ENCODE results near the gene CNDP2. TPM values are rescaled to one million over a fixed set of nuclear protein-coding genes. Genes with fewer than 3 reads are reported as not detected.

The CNDP2 gene
- total RNA-seq, 4 donors from 2014 or later = 29.5 to 82.8 (median 31.6) TPM

- DNase-seq (no peak), ATAC-seq (no peak)
- H3K36me3 ChIP-seq = no peaks in the 10 kb centered on the region
- H3K9me3 ChIP-seq = no peaks in the 10 kb centered on the region
- no peak overlapping the region for H3K27ac ChIP-seq
- in situ Hi-C loops (cut with MboI; ENCODE audit: low sequenced_read_pairs in 4 of 4) = no loop called here
- intact Hi-C loops (cut with DNase I; ENCODE audit: low total_unique reads) = no loop called here
- H3K4me3 ChIP-seq = no peak overlapping the region
- no peaks in the 10 kb centered on the region for H3K27me3 ChIP-seq
- H3K4me1 ChIP-seq = no peaks in the 10 kb centered on the region
- TF ChIP-seq CTCF (IDR thresholded peaks at IDR 0.05 in 4 of 5, conservative IDR thresholded peaks at IDR 0.05 in 1 of 5) (no peak), POLR2A (IDR thresholded peaks at IDR 0.05) (no peak)
These were observed 32.9 kb upstream of the CNDP2 start for GRCh38 chr18:74463254-74463653.

GRCh38 chr18:74463983-74464382 is 32.2 kb upstream of the CNDP2 start:
- ATAC-seq (no peak), DNase-seq (no peak)
- intact Hi-C loops (cut with DNase I; ENCODE audit: low total_unique reads) (no loop called here), in situ Hi-C loops (cut with MboI; ENCODE audit: low sequenced_read_pairs in 4 of 4) (no loop called here)
- H3K36me3 ChIP-seq = no peaks in the 10 kb centered on the region
- no peaks in the 10 kb centered on the region for H3K27me3 ChIP-seq
- TF ChIP-seq POLR2A (IDR thresholded peaks at IDR 0.05) = no peak
- no peak for TF ChIP-seq CTCF (IDR thresholded peaks at IDR 0.05 in 4 of 5, conservative IDR thresholded peaks at IDR 0.05 in 1 of 5)
- H3K9me3 ChIP-seq = no peaks in the 10 kb centered on the region
- H3K4me1 ChIP-seq = no peaks in the 10 kb centered on the region
- H3K27ac ChIP-seq = no peak overlapping the region
- no peak overlapping the region for H3K4me3 ChIP-seq

GRCh38 chr18:74465775-74466174 is 30.4 kb upstream of the CNDP2 start:
- intact Hi-C loops (cut with DNase I; ENCODE audit: low total_unique reads) (no loop called here), in situ Hi-C loops (cut with MboI; ENCODE audit: low sequenced_read_pairs in 4 of 4) (no loop called here)
- Histone ChIP-seq H3K36me3 (no peaks in the 10 kb centered on the region), H3K9me3 (no peaks in the 10 kb centered on the region), H3K27me3 (no peaks in the 10 kb centered on the region), H3K4me3 (no peak overlapping the region), H3K4me1 (no peaks in the 10 kb centered on the region), H3K27ac (no peak overlapping the region)
- no peak for DNase-seq
- TF ChIP-seq CTCF (IDR thresholded peaks at IDR 0.05 in 4 of 5, conservative IDR thresholded peaks at IDR 0.05 in 1 of 5) (no peak), POLR2A (IDR thresholded peaks at IDR 0.05) (no peak)
- ATAC-seq = no peak

- TF ChIP-seq POLR2A (IDR thresholded peaks at IDR 0.05) = no peak
- no peak for TF ChIP-seq CTCF (IDR thresholded peaks at IDR 0.05 in 4 of 5, conservative IDR thresholded peaks at IDR 0.05 in 1 of 5)
- in situ Hi-C loops (cut with MboI; ENCODE audit: low sequenced_read_pairs in 4 of 4) = no loop called here
These were observed 27.6 kb upstream of the CNDP2 start for GRCh38 chr18:74468547-74469061.

GRCh38 chr18:74472312-74472711 is 23.9 kb upstream of the CNDP2 start:
- no peak overlapping the region for H3K27ac ChIP-seq
- ATAC-seq = no peak
- no peak overlapping the region for H3K4me3 ChIP-seq
- no peak for TF ChIP-seq POLR2A (IDR thresholded peaks at IDR 0.05)
- no peak for TF ChIP-seq CTCF (IDR thresholded peaks at IDR 0.05 in 4 of 5, conservative IDR thresholded peaks at IDR 0.05 in 1 of 5)
- no peaks in the 10 kb centered on the region for H3K4me1 ChIP-seq
- in situ Hi-C loops (cut with MboI; ENCODE audit: low sequenced_read_pairs in 4 of 4) (loop anchor here in 1 of 4 donors (10.0 kb wide), 2 partner anchors 118 to 278 kb away; no protein-coding TSS in a partner anchor), intact Hi-C loops (cut with DNase I; ENCODE audit: low total_unique reads) (no loop called here)
- no peaks in the 10 kb centered on the region for H3K9me3 ChIP-seq
- H3K36me3 ChIP-seq = no peaks in the 10 kb centered on the region
- no peak for DNase-seq
- no peaks in the 10 kb centered on the region for H3K27me3 ChIP-seq

More at GRCh38 chr18:74468547-74469061, 27.6 kb upstream of the CNDP2 start:
- H3K9me3 ChIP-seq = no peaks in the 10 kb centered on the region
- no peaks in the 10 kb centered on the region for H3K27me3 ChIP-seq
- ATAC-seq = peak in 1 of 2 donors; percentile 56
- H3K4me1 ChIP-seq = no peaks in the 10 kb centered on the region
- H3K4me3 ChIP-seq = no peak overlapping the region
- DNase-seq = no peak
- H3K36me3 ChIP-seq = no peaks in the 10 kb centered on the region
- intact Hi-C loops (cut with DNase I; ENCODE audit: low total_unique reads) = no loop called here
- peak overlapping the region in 1 of 4 donors; percentile 24 for H3K27ac ChIP-seq
